Colonic mucosa (tissue), 4 donors: Measurements from ENCODE around the gene PPP2R3C. TPM values are rescaled to one million over a fixed set of nuclear protein-coding genes. Genes with fewer than 3 reads are reported as not detected.
"Not testable (repeated sequence)": the region's sequence is repeated elsewhere in the genome, so short reads cannot be mapped to it uniquely, and the experiment has no call there.

Experiments used
- DNase-seq: peaks from one replicate; pipeline ENCODE4 v3.0.0-alpha.2; 2020
- H3K27ac ChIP-seq: fragments of 200-600 bp; one replicate; pipeline ENCODE4 v1.8.0; 2021
- H3K27me3 ChIP-seq: fragments of 200-600 bp; one replicate; pipeline ENCODE4 v1.8.0; 2021
- H3K36me3 ChIP-seq: fragments of 200-600 bp; one replicate; pipeline ENCODE4 v1.8.0; 2021
- H3K4me1 ChIP-seq: fragments of 200-600 bp; one replicate; pipeline ENCODE4 v1.8.0; 2021; ENCODE audit warnings: mild to moderate bottlenecking
- H3K4me3 ChIP-seq: fragments of 200-600 bp; one replicate; pipeline ENCODE4 v1.8.0; 2021
- H3K9ac ChIP-seq, 2 donors: one replicate each; pipeline ENCODE4 v1.7.0; 2013; ENCODE audit warnings: control low read depth in 2 of 2, low read depth in 2 of 2, low read length in 2 of 2
- H3K9me3 ChIP-seq: fragments of 200-600 bp; one replicate; pipeline ENCODE4 v1.8.0; 2021
- intact Hi-C: fragments of 100-400 bp; cut with DNase I; formaldehyde crosslinking; loops from one replicate; pipeline ENCODE4 v1.14.1; 2022
- total RNA-seq, 2 donors: library from RNA; stranded (reverse); fragmentation: NEBNext Ultra II Directional in 1 of 2; extraction: Animal tissue kit (Norgen Biotek cat#: 25700) in 1 of 2; gene quantifications; one replicate each; pipeline ENCODE4 v1.2.1, GENCODE V29; 2021
- TF ChIP-seq, protein P1 (sequence below): fragments of 200-600 bp; IDR thresholded peaks from one replicate; pipeline ENCODE4 v1.8.0; 2022; ENCODE audit warnings: antibody characterized with exemption, mild to moderate bottlenecking
- donor health status: healthy.
- donor health status: DM: no; HTN: no; CAD: no.
- donor health status: DM: no; HTN: no; CAD: no.

Gene PPP2R3C
- total RNA-seq, 2 donors from 2014 or later: 17.7 to 26.3 TPM

DNA sequence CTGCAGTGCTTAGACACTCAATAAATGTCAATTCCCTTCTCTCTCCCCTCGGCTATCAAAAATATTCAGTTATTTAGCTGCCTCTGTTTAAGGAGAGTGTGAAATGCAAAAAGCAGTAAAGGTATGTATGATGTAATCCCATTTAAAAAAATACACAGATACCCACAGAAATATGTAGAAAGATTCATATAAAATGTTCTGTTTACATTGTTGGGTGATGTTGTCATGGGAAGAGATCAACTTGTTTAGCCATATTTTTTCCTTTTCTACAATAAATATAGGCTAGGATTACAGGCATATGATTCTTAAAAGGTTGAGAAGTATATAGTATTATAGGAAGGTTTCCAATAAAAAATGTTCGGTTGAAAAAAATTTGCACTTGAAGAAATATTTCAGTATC, 7.8 kb downstream of the PPP2R3C start:
- Histone ChIP-seq H3K9me3 (no peaks in the 10 kb centered on the region), H3K27ac (no peak overlapping the region), H3K4me1 (no peaks in the 10 kb centered on the region), H3K36me3 (peaks cover 5% of the 10 kb centered on the region), H3K27me3 (no peaks in the 10 kb centered on the region), H3K4me3 (no peak overlapping the region), H3K9ac (no peak overlapping the region)
- intact Hi-C loops: no loop called here
- TF ChIP-seq, protein P1, sequence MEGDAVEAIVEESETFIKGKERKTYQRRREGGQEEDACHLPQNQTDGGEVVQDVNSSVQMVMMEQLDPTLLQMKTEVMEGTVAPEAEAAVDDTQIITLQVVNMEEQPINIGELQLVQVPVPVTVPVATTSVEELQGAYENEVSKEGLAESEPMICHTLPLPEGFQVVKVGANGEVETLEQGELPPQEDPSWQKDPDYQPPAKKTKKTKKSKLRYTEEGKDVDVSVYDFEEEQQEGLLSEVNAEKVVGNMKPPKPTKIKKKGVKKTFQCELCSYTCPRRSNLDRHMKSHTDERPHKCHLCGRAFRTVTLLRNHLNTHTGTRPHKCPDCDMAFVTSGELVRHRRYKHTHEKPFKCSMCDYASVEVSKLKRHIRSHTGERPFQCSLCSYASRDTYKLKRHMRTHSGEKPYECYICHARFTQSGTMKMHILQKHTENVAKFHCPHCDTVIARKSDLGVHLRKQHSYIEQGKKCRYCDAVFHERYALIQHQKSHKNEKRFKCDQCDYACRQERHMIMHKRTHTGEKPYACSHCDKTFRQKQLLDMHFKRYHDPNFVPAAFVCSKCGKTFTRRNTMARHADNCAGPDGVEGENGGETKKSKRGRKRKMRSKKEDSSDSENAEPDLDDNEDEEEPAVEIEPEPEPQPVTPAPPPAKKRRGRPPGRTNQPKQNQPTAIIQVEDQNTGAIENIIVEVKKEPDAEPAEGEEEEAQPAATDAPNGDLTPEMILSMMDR: no peak
- no peak for DNase-seq

DNA sequence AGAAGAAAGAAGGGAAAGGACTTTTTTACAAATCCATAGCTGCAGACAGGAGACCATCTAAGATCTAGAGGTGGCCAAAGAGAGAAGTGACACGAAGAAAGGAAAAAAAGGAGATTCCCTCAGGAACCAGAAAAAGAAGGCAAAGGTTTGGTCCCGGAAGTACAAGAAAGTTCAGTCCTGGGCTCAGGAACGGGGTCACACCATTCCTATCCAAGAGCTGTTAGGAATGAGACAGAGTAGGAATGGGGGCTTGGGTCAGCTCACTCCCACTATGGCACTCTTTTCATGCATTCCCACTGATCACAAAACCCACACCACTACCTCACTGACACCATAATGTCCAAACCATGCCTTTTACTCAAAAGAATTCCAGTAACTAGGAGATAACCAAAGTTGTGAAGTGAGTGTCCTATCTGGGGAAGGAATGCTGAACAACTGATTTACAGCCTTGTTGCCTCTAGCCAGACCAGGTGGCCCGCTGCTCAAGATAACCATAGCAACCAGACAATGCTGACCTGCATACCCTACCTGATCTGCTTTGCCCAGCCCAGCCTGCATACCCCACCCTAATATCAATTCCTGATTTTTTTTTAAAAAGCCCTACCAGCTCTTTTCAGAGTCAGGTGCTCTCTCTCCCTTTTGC, 8.4 kb downstream of the PPP2R3C start:
- Histone ChIP-seq H3K9me3 (no peaks in the 10 kb centered on the region), H3K9ac (no peak overlapping the region), H3K27me3 (no peaks in the 10 kb centered on the region), H3K27ac (no peak overlapping the region), H3K4me3 (no peak overlapping the region), H3K4me1 (no peaks in the 10 kb centered on the region), H3K36me3 (peaks cover 5% of the 10 kb centered on the region)
- no peak for DNase-seq
- intact Hi-C loops: no loop called here
- TF ChIP-seq, protein P1: no peak

DNA sequence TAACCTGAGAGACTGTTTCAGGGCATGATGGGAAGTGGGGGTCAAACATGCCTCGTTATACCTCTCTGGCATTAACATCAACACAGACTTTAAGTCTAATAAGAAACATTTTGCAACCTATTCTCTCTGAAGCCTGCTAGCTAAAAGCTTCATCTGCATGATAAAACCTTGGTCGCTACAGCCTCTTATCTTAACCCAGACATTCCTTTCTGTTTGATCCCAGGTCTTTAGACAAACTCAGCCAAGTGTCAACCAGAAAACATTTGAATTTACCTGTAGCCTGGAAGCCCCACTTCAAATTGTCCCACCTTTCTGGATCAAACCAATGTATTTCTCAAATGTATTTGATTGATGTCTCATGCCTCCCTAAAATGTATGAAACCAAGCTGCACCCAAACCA, 9.1 kb downstream of the PPP2R3C start:
- H3K27ac ChIP-seq: no peak overlapping the region
- TF ChIP-seq, protein P1: no peak
- H3K9ac ChIP-seq: no peak overlapping the region
- H3K4me1 ChIP-seq: no peaks in the 10 kb centered on the region
- no peak for DNase-seq
- no peaks in the 10 kb centered on the region for H3K9me3 ChIP-seq
- no peak overlapping the region for H3K4me3 ChIP-seq
- intact Hi-C loops: no loop called here
- peaks cover 5% of the 10 kb centered on the region for H3K36me3 ChIP-seq
- no peaks in the 10 kb centered on the region for H3K27me3 ChIP-seq

DNA sequence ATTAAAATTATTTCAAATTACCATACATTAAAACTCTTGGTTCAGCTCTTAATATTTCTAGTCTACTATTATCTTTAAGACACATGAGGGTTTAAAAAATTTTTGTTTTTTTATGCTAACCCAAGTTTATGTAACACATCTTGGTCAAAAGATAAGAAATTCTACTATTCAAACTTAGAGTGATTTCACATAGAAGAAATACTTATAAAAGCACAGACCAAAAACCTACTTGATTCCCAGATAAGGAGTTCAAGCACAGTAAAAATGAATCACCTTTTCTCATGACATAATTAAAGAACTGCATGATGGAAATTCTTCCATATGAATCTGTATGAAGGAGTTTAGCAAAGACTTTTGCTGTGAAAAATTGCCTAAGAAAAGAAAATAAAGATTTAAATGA, 13.9 kb downstream of the PPP2R3C start:
- Histone ChIP-seq H3K9ac (no peak overlapping the region), H3K4me1 (no peaks in the 10 kb centered on the region), H3K27me3 (no peaks in the 10 kb centered on the region), H3K36me3 (peaks cover 5% of the 10 kb centered on the region), H3K9me3 (no peaks in the 10 kb centered on the region), H3K4me3 (no peak overlapping the region), H3K27ac (no peak overlapping the region)
- intact Hi-C loops: no loop called here
- TF ChIP-seq, protein P1: no peak
- no peak for DNase-seq

DNA sequence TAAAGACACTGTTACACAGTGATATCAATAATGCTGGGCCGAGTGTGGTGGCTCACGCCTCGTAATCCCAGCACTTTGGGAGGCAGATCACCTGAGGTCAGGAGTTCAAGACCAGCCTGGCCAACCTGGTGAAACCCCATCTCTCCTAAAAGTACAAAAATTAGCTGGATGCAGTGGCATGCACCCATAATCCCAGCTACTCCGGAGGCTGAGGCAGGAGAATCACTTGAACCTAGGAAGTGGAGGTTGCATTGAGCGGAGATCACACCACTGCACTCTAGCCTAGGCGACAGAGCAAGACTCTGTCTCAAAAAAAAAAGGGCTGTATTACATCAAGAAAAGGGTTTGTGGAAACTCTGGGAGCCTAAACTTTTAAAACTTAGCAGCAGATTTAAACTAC, 27.1 kb downstream of the PPP2R3C start:
- H3K9me3 ChIP-seq, H3K27ac ChIP-seq, intact Hi-C loops, H3K9ac ChIP-seq, H3K4me3 ChIP-seq, H3K36me3 ChIP-seq, DNase-seq, H3K4me1 ChIP-seq, H3K27me3 ChIP-seq: not testable (repeated sequence)

DNA sequence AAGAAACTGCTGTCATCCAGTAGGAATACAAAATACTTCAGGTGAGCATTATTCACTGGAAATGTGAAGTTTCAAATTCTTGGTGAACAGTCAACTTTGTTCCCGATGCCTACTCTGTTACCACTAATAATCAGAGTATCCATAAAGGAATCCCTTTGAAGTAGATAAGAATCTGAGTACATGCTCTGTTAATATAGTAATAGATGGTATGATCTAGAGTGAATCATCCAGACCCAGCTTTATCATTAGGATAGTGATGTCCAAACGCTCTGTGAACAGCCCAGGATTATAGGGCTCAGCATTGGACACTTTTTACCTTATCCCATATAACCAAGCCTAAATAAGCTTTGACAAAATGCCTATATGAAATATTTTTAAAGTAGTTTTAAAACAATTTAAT, 33.3 kb downstream of the PPP2R3C start:
- TF ChIP-seq, protein P1: no peak
- Histone ChIP-seq H3K9ac (no peak overlapping the region), H3K36me3 (no peaks in the 10 kb centered on the region)

More for the DNA sequence above, 33.3 kb downstream of the PPP2R3C start:
- H3K4me3 ChIP-seq: no peak overlapping the region
- intact Hi-C loops: no loop called here
- no peaks in the 10 kb centered on the region for H3K4me1 ChIP-seq
- DNase-seq: no peak
- H3K27ac ChIP-seq: no peak overlapping the region
- no peaks in the 10 kb centered on the region for H3K27me3 ChIP-seq
- no peaks in the 10 kb centered on the region for H3K9me3 ChIP-seq
